Measurements from ENCODE around the gene CCDC183.
A peak's percentile ranks its signal among the peaks of the same experiment; 100 is the strongest.
"Not testable (repeated sequence)": the region's sequence is repeated elsewhere in the genome, so short reads cannot be mapped to it uniquely, and the experiment has no call there.

Gene CCDC183

GRCh38 chr9:136799079-136799853 is 3.1 kb downstream of the CCDC183 start:
- Histone ChIP-seq H3K9me3 (no peaks in the 10 kb centered on the region), H3K36me3 (no peaks in the 10 kb centered on the region), H3K4me3 (ENCODE audit: low read depth in 1 of 2, low read length in 1 of 2) (peak overlapping the region; percentile 52 to 60), H3K27me3 (peaks cover 67% of the 10 kb centered on the region), H3K27ac (no peak overlapping the region), H3K4me1 (ENCODE audit: control insufficient read depth in 1 of 2, insufficient read depth in 1 of 2, low read depth in 1 of 2, low read length in 1 of 2) (peaks cover 41 to 48% of the 10 kb centered on the region in 2 experiments)
- TF ChIP-seq CTCF (IDR thresholded peaks at IDR 0.05) = no peak

- H3K27me3 ChIP-seq = peaks cover 67% of the 10 kb centered on the region
- H3K4me1 ChIP-seq (ENCODE audit: control insufficient read depth in 1 of 2, insufficient read depth in 1 of 2, low read depth in 1 of 2, low read length in 1 of 2) = peaks cover 33 to 40% of the 10 kb centered on the region in 2 experiments
- no peak overlapping the region for H3K27ac ChIP-seq
- H3K36me3 ChIP-seq = no peaks in the 10 kb centered on the region
- peak overlapping the region; percentile 52 to 60 for H3K4me3 ChIP-seq (ENCODE audit: low read depth in 1 of 2, low read length in 1 of 2)
- no peaks in the 10 kb centered on the region for H3K9me3 ChIP-seq
- no peak for TF ChIP-seq CTCF (IDR thresholded peaks at IDR 0.05)
These were observed 3.9 kb downstream of the CCDC183 start for GRCh38 chr9:136799854-136800657.

- TF ChIP-seq CTCF (IDR thresholded peaks at IDR 0.05) = no peak
- H3K27ac ChIP-seq = no peak overlapping the region
- H3K4me1 ChIP-seq (ENCODE audit: control insufficient read depth in 1 of 2, insufficient read depth in 1 of 2, low read depth in 1 of 2, low read length in 1 of 2) = peaks cover 33 to 40% of the 10 kb centered on the region in 2 experiments
- H3K36me3 ChIP-seq = no peaks in the 10 kb centered on the region
- H3K9me3 ChIP-seq = no peaks in the 10 kb centered on the region
- H3K4me3 ChIP-seq (ENCODE audit: low read depth in 1 of 2, low read length in 1 of 2) = no peak overlapping the region
- H3K27me3 ChIP-seq = peaks cover 53% of the 10 kb centered on the region
These were observed 6.2 kb downstream of the CCDC183 start for GRCh38 chr9:136802321-136802720.

- H3K4me3 ChIP-seq (ENCODE audit: low read depth in 1 of 2, low read length in 1 of 2); H3K9me3 ChIP-seq; H3K36me3 ChIP-seq; H3K27ac ChIP-seq: not testable (repeated sequence)
- Histone ChIP-seq H3K4me1 (ENCODE audit: control insufficient read depth in 1 of 2, insufficient read depth in 1 of 2, low read depth in 1 of 2, low read length in 1 of 2) (peaks cover 35 to 43% of the 10 kb centered on the region in 2 experiments), H3K27me3 (peaks cover 46% of the 10 kb centered on the region)
These were observed 6.9 kb downstream of the CCDC183 start for GRCh38 chr9:136803009-136803550.

- peaks cover 38% of the 10 kb centered on the region for H3K27me3 ChIP-seq
- H3K36me3 ChIP-seq = no peaks in the 10 kb centered on the region
- H3K27ac ChIP-seq = no peak overlapping the region
- no peaks in the 10 kb centered on the region for H3K9me3 ChIP-seq
- no peak overlapping the region for H3K4me3 ChIP-seq (ENCODE audit: low read depth in 1 of 2, low read length in 1 of 2)
- no peak for TF ChIP-seq CTCF (IDR thresholded peaks at IDR 0.05)
- peaks cover 43 to 49% of the 10 kb centered on the region in 2 experiments for H3K4me1 ChIP-seq (ENCODE audit: control insufficient read depth in 1 of 2, insufficient read depth in 1 of 2, low read depth in 1 of 2, low read length in 1 of 2)
These were observed 7.7 kb downstream of the CCDC183 start for GRCh38 chr9:136803551-136804508.
